Spleen (tissue), 7 donors: ENCODE data around the gene RNFT2.
"Not testable (repeated sequence)": the region's sequence is repeated elsewhere in the genome, so short reads cannot be mapped to it uniquely, and the experiment has no call there.

Experiments used
- CTCF ChIP-seq, 11 experiments: fragments of 200-600 bp in 7 of 11; fragments of 450-650 bp in 4 of 11; sonication (generic) in 4 of 11; IDR thresholded peaks in 8 of 11; conservative IDR thresholded peaks in 3 of 11; 1 replicate in 7 of 11; 2 replicates in 4 of 11; pipeline versions ENCODE4 v1.4.0 to v1.8.0; 2016 to 2021; ENCODE audit warnings: antibody characterized with exemption in 11 of 11, inconsistent platforms in 4 of 11, mild to moderate bottlenecking in 1 of 11
- POLR2A ChIP-seq, 3 donors: fragments of 450-650 bp; IDR thresholded peaks; one replicate each; pipeline ENCODE4 v1.5.1; 2017; ENCODE audit warnings: antibody characterized with exemption in 3 of 3, mild to moderate bottlenecking in 1 of 3
- POLR2AphosphoS5 ChIP-seq, 3 donors: sonication (generic); formaldehyde crosslinking; IDR thresholded peaks; one replicate each; pipeline ENCODE4 v1.5.1; 2017; ENCODE audit warnings: antibody characterized with exemption in 3 of 3
- donor health status: DM: no; HTN: no; CAD: no; lungs with moderate emphysema.
- donor health status: DM: no; HTN: no; CAD: no.
- donor health status: DM: no; HTN: no; CAD: no.

GRCh38 chr12:116754097-116754496, 16.0 kb downstream of the RNFT2 start:
- TF ChIP-seq CTCF (IDR thresholded peaks at IDR 0.05 in 8 of 11, conservative IDR thresholded peaks at IDR 0.05 in 3 of 11); POLR2A (IDR thresholded peaks at IDR 0.05); POLR2AphosphoS5 (IDR thresholded peaks at IDR 0.05): not testable (repeated sequence)
